ENCODE data around the gene IFT81. TPM values are rescaled to one million over a fixed set of nuclear protein-coding genes. Genes with fewer than 3 reads are reported as not detected.

IFT81 gene
- total RNA-seq, 4 donors from 2014 or later = 3.6 to 12.6 (median 7.2) TPM

- H3K36me3 ChIP-seq = no peaks in the 10 kb centered on the region
- TF ChIP-seq, protein P1, sequence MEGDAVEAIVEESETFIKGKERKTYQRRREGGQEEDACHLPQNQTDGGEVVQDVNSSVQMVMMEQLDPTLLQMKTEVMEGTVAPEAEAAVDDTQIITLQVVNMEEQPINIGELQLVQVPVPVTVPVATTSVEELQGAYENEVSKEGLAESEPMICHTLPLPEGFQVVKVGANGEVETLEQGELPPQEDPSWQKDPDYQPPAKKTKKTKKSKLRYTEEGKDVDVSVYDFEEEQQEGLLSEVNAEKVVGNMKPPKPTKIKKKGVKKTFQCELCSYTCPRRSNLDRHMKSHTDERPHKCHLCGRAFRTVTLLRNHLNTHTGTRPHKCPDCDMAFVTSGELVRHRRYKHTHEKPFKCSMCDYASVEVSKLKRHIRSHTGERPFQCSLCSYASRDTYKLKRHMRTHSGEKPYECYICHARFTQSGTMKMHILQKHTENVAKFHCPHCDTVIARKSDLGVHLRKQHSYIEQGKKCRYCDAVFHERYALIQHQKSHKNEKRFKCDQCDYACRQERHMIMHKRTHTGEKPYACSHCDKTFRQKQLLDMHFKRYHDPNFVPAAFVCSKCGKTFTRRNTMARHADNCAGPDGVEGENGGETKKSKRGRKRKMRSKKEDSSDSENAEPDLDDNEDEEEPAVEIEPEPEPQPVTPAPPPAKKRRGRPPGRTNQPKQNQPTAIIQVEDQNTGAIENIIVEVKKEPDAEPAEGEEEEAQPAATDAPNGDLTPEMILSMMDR (IDR thresholded peaks at IDR 0.05) = no peak
- no peak for TF ChIP-seq POLR2A (IDR thresholded peaks at IDR 0.05)
- no peak overlapping the region for H3K27ac ChIP-seq
- H3K9me3 ChIP-seq = no peaks in the 10 kb centered on the region
- WGBS, 2 donors = 84 to 94% methylated on average over 12 of the region's 12 CpGs
- intact Hi-C loops (cut with DNase I) = no loop called here
- no peaks in the 10 kb centered on the region for H3K27me3 ChIP-seq
- H3K4me3 ChIP-seq = no peak overlapping the region
- H3K4me1 ChIP-seq = peaks cover 4 to 25% (median 7%) of the 10 kb centered on the region in 3 donors
- DNase-seq = no peak
These were observed 134.3 kb downstream of the IFT81 start for GRCh38 chr12:110258466-110258865.

DNA sequence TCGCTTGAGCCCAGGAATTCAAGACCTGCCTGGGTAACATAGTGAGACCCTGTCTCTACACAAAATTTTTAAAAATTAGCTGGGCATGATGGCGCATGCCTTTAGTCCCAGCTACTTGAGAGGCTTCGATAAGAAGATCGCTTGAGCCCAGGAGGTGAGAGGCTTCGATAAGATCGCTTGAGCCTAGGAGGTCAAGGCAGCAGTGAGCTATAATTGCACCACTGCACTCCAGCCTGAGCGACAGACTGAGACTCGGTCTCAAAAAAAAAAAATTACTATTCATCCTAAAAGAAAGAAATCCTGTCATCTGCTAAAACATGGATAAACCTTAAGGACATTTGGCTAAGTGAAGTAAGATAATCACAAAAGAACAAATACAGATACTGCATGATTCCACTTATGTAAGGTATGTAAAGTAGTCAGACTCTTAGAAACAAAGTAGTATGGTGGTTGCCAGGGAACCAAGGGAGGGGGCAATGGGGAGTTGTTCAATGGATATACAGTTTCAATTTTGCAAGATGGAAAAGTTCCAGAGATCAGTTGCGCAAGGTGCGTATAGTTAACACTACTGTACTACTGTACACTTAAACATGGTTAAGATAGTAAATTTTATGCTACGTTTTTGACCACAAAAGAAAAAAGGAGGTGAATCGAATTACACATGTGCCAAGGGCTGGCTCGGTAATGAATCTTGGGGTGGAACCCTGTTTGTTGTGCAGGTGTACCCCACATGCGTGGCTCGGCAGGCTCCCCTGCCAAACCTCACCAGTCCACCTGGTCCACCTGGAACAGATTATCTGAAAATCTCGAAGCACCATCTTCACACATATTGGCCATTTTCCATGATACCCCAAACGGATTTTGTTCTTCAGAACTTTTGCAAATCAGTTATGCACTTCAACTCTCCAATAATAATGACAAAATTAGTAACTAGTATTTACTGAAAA, 138.6 kb downstream of the IFT81 start:
- intact Hi-C loops (cut with DNase I) = no loop called here
- Histone ChIP-seq H3K27me3 (no peaks in the 10 kb centered on the region), H3K27ac (peak overlapping the region in 1 of 4 donors; percentile 8), H3K4me1 (peaks cover 4 to 29% (median 17%) of the 10 kb centered on the region in 3 donors), H3K9me3 (no peaks in the 10 kb centered on the region), H3K4me3 (no peak overlapping the region), H3K36me3 (no peaks in the 10 kb centered on the region)
- no peak for TF ChIP-seq POLR2A (IDR thresholded peaks at IDR 0.05)
- TF ChIP-seq, protein P1 (IDR thresholded peaks at IDR 0.05) = no peak
- DNase-seq = no peak
- 51 to 59% methylated on average over 16 to 17 of the region's 17 CpGs for WGBS, 2 donors

DNA sequence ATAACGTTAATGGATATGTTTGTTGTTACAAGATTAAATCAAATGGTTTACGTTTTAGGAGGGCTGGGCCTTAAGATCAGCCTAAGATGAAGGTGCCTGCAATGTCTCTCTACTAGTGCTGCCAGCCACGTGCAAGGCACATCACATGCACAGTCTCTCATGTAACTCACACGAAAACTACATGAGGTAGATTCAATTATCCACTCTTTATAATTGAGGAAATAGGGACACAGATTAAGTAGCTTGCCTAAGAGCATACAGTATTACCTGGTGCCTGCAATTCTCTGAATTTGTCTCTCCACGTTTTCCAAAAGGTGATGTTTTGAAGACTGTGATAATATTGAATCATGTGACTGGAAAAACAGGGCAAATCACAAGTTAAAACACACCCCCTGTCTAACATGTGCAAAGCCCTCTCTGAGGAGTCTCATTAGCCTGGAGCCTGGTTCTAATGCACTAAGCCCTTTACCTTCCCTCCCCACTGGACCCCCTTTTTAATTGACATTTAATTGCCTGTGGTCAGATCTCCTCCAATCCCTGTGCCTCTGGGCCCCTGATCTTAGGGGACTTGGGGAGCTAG, 142.3 kb downstream of the IFT81 start:
- intact Hi-C loops (cut with DNase I) = no loop called here
- Histone ChIP-seq H3K4me3 (no peak overlapping the region), H3K9me3 (no peaks in the 10 kb centered on the region), H3K36me3 (no peaks in the 10 kb centered on the region), H3K27me3 (no peaks in the 10 kb centered on the region), H3K27ac (peak overlapping the region in 3 of 4 donors; percentile 60 to 69 (median 61)), H3K4me1 (peaks cover 18 to 59% (median 41%) of the 10 kb centered on the region in 3 donors)
- DNase-seq = no peak
- TF ChIP-seq POLR2A (IDR thresholded peaks at IDR 0.05) = no peak
- TF ChIP-seq, protein P1 (IDR thresholded peaks at IDR 0.05) = no peak
- 73 to 78% methylated on average over 5 of the region's 5 CpGs for WGBS, 2 donors

- TF ChIP-seq, protein P1 (IDR thresholded peaks at IDR 0.05) = no peak
- TF ChIP-seq POLR2A (IDR thresholded peaks at IDR 0.05) = no peak
- no peak for DNase-seq
- no peaks in the 10 kb centered on the region for H3K27me3 ChIP-seq
- no peaks in the 10 kb centered on the region for H3K9me3 ChIP-seq
- peak overlapping the region in 3 of 4 donors; percentile 60 to 69 (median 61) for H3K27ac ChIP-seq
- peaks cover 18 to 58% (median 41%) of the 10 kb centered on the region in 3 donors for H3K4me1 ChIP-seq
- H3K4me3 ChIP-seq = peak overlapping the region in 1 of 4 donors; percentile 37
- H3K36me3 ChIP-seq = no peaks in the 10 kb centered on the region
- 16 to 18% methylated on average over 8 to 9 of the region's 9 CpGs for WGBS, 2 donors
- intact Hi-C loops (cut with DNase I) = no loop called here
These were observed 142.9 kb downstream of the IFT81 start for GRCh38 chr12:110266980-110267620.

Other genes starting within 250 kb of the IFT81 start
- gene GLTP, start 243.8 kb upstream of the IFT81 start, total RNA-seq = 100 to 1,000 TPM; 315 to 901 (median 457) TPM
- gene TCHP, start 224.1 kb upstream of the IFT81 start, total RNA-seq = 10 to 100 TPM; 15.7 to 31.7 (median 20.0) TPM
- 10 to 100 TPM; 14.1 to 31.9 (median 21.0) TPM for gene GIT2, start 128.0 kb upstream of the IFT81 start, total RNA-seq
- gene ANKRD13A, start 124.9 kb upstream of the IFT81 start, total RNA-seq = 10 to 100 TPM; 67.6 to 92.9 (median 72.8) TPM
- 10 to 100 TPM in 1 of 4 donors, 1 to 10 TPM in 3; 3.2 to 10.8 (median 5.9) TPM for gene C12orf76, start 75.8 kb upstream of the IFT81 start, total RNA-seq
- gene ATP2A2, start 156.9 kb downstream of the IFT81 start, total RNA-seq = 100 to 1,000 TPM; 147 to 263 (median 177) TPM